Left lung (tissue), 10 donors: ENCODE measurements around the gene ARG2. TPM values are rescaled to one million over a fixed set of nuclear protein-coding genes. Genes with fewer than 3 reads are reported as not detected.

Experiments used
- ATAC-seq: fragments of 200-7000 bp; cut with Tn5 transposase; one replicate; pipeline ENCODE4 v1.9.1; 2020; ENCODE audit warnings: moderate library complexity
- DNase-seq, 4 donors: peaks; one replicate each; pipeline ENCODE4 v3.0.0-alpha.2; 2013 to 2020
- H3K27ac ChIP-seq, 2 donors: fragments of 200-600 bp; sonication (generic) in 1 of 2; one replicate each; pipeline versions ENCODE4 v1.5.0 to v1.8.0; 2020 to 2021
- H3K27me3 ChIP-seq, 2 donors: fragments of 200-600 bp; sonication (generic) in 1 of 2; one replicate each; pipeline versions ENCODE4 v1.5.0 to v1.8.0; 2020 to 2021
- H3K36me3 ChIP-seq, 2 donors: fragments of 200-600 bp; sonication (generic) in 1 of 2; one replicate each; pipeline versions ENCODE4 v1.5.0 to v1.8.0; 2020 to 2021
- H3K4me1 ChIP-seq, 2 donors: fragments of 200-600 bp; one replicate each; pipeline ENCODE4 v1.8.0; 2021
- H3K4me3 ChIP-seq, 2 donors: fragments of 200-600 bp; sonication (generic) in 1 of 2; one replicate each; pipeline versions ENCODE4 v1.5.0 to v1.8.0; 2020 to 2021; ENCODE audit warnings: mild to moderate bottlenecking in 1 of 2
- H3K9me3 ChIP-seq, 2 donors: fragments of 200-600 bp; sonication (generic) in 1 of 2; one replicate each; pipeline versions ENCODE4 v1.5.0 to v1.8.0; 2020 to 2021
- intact Hi-C, 2 donors: fragments of 100-400 bp; cut with DNase I; formaldehyde crosslinking; loops; one replicate each; pipeline versions ENCODE4 v1.11.2 to v1.14.2; 2022
- polyA plus RNA-seq, 6 donors: library from polyadenylated mRNA; unstranded; fragments of 120-200 nt; gene quantifications; one replicate each; pipeline ENCODE4 v1.2.1, GENCODE V29; 2013; ENCODE audit not compliant: insufficient read length in 6 of 6
- total RNA-seq, 2 donors: library from RNA; stranded (reverse); fragmentation: NEBNext Ultra II Directional; extraction: Animal tissue kit (Norgen Biotek cat#: 25700); gene quantifications; one replicate each; pipeline ENCODE4 v1.2.1, GENCODE V29; 2021
- TF ChIP-seq, protein P1 (sequence below), 2 donors: fragments of 200-600 bp; sonication (generic) in 1 of 2; IDR thresholded peaks; one replicate each; pipeline versions ENCODE4 v1.5.0 to v1.8.0; 2021; ENCODE audit warnings: antibody characterized with exemption in 2 of 2
- donor health status: DM: no; HTN: yes; CAD: no.
- donor health status: DM: no; HTN: no; CAD: no.

ARG2 gene
- total and polyA plus RNA-seq, 8 donors = 1.9 to 14.8 (median 2.9) TPM

DNA sequence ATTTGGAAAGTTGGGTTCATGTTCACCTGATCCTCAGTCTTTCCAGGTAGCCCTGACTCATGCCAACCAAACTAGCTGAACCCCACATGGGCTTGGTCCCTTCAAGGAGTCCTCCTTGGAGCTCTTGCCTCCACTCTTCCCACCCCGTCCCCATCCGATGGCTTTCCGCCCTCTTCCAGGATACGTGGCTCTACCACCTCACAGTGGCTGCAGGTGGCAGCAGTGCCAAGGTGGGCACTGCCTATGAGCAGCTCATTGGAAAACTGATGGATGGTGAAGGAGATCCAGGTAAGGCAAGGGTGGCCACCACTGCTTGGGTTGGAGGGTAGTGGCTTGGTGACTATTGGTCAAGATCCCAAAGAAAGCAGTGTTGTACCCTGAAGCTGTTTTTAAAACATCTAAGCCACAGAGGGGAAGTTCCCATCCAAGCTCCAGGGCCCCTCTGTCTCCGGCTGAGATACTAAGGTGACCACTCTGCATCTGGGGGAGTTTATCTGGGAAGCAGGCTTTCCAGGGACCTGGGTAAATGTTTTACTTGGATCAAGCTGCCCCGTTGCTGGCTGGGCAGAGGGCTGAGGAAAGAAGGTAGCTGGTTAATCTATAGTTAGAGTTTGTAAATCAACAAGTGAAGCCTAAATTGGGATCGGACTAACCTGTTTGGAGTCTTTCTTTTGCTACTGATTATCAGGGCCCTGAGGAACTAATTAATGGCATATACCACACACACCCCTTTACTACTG lies 43.3 kb upstream of the ARG2 start:
- Histone ChIP-seq H3K9me3 (no peaks in the 10 kb centered on the region), H3K36me3 (no peaks in the 10 kb centered on the region), H3K27me3 (no peaks in the 10 kb centered on the region), H3K27ac (no peak overlapping the region), H3K4me3 (no peak overlapping the region), H3K4me1 (no peaks in the 10 kb centered on the region)
- no peak for ATAC-seq
- DNase-seq = no peak
- intact Hi-C loops = no loop called here
- TF ChIP-seq, protein P1, sequence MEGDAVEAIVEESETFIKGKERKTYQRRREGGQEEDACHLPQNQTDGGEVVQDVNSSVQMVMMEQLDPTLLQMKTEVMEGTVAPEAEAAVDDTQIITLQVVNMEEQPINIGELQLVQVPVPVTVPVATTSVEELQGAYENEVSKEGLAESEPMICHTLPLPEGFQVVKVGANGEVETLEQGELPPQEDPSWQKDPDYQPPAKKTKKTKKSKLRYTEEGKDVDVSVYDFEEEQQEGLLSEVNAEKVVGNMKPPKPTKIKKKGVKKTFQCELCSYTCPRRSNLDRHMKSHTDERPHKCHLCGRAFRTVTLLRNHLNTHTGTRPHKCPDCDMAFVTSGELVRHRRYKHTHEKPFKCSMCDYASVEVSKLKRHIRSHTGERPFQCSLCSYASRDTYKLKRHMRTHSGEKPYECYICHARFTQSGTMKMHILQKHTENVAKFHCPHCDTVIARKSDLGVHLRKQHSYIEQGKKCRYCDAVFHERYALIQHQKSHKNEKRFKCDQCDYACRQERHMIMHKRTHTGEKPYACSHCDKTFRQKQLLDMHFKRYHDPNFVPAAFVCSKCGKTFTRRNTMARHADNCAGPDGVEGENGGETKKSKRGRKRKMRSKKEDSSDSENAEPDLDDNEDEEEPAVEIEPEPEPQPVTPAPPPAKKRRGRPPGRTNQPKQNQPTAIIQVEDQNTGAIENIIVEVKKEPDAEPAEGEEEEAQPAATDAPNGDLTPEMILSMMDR (IDR thresholded peaks at IDR 0.05) = no peak

GRCh38 chr14:67577181-67577808 lies 42.4 kb upstream of the ARG2 start:
- H3K4me3 ChIP-seq = no peak overlapping the region
- H3K27me3 ChIP-seq = no peaks in the 10 kb centered on the region
- intact Hi-C loops = no loop called here
- TF ChIP-seq, protein P1 (IDR thresholded peaks at IDR 0.05) = no peak
- ATAC-seq (no peak), DNase-seq (no peak)
- no peaks in the 10 kb centered on the region for H3K9me3 ChIP-seq
- no peaks in the 10 kb centered on the region for H3K36me3 ChIP-seq
- H3K27ac ChIP-seq = no peak overlapping the region
- no peaks in the 10 kb centered on the region for H3K4me1 ChIP-seq

DNA sequence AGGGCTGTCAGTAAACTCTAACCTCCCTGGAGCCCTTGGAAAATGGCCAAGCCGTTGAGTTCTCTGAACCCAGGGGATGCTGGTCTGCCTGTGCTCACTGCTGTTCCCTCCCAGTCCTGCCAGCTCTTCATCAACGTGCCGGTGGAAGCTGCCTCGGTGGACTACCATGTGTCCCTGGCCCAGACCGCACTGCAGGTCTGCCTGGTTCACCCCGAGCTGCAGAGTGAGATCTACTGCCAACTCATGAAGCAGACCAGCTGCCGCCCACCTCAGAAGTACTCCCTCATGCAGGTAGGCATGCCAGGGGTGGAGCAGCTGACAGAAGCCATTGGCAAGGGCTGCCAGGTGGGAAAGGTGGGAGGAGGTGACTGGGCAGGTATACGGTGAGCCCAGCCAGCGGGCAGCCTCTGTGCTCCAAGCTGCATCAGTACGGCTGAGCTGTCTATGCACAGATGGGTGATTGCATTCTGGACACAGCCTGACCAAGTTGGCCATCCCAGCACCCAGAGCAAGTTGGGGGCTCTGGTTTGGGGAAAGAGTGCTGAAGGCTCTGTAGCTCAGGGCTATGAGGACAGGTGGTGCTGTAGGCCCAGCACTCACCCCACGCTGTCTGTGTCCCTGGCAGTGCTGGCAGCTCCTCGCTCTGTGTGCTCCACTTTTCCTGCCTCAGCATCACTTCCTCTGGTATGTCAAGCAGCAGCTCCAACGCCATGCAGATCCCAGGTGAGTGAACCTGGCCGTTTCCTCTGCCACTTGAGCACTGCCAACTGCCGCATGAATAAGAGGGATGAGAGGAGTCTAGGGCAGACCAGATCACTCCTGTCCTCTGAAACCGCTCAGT lies 41.6 kb upstream of the ARG2 start:
- no peaks in the 10 kb centered on the region for H3K36me3 ChIP-seq
- no peak overlapping the region for H3K4me3 ChIP-seq
- H3K27me3 ChIP-seq = no peaks in the 10 kb centered on the region
- H3K27ac ChIP-seq = no peak overlapping the region
- TF ChIP-seq, protein P1 (IDR thresholded peaks at IDR 0.05) = no peak
- DNase-seq (no peak), ATAC-seq (no peak)
- H3K9me3 ChIP-seq = no peaks in the 10 kb centered on the region
- no peaks in the 10 kb centered on the region for H3K4me1 ChIP-seq
- intact Hi-C loops = no loop called here

DNA sequence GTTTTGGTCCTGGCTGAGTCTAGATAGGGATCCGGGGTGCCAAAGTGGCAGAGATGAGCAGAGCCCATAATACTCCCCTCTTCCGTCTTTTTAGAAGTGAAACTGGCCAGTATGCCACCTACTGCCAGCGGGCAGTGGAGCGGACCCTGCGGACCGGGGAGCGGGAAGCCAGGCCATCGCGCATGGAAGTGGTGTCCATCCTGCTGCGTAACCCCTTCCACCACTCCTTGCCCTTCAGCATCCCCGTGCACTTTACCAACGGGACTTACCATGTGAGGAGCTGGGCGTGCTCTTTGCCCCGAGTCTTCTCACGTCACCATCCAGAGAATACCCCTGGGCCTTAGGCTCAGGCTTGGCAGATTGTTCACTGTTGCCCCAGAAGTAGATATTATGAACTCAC lies 40.7 kb upstream of the ARG2 start:
- TF ChIP-seq, protein P1 (IDR thresholded peaks at IDR 0.05) = no peak
- intact Hi-C loops = no loop called here

GRCh38 chr14:67579636-67580035 lies 40.1 kb upstream of the ARG2 start:
- ATAC-seq = no peak

More for the DNA sequence above, 40.7 kb upstream of the ARG2 start:
- H3K9me3 ChIP-seq = no peaks in the 10 kb centered on the region
- H3K4me3 ChIP-seq = no peak overlapping the region
- H3K4me1 ChIP-seq = no peaks in the 10 kb centered on the region
- ATAC-seq (no peak), DNase-seq (no peak)
- no peak overlapping the region for H3K27ac ChIP-seq
- no peaks in the 10 kb centered on the region for H3K36me3 ChIP-seq
- H3K27me3 ChIP-seq = no peaks in the 10 kb centered on the region

More at GRCh38 chr14:67579636-67580035, 40.1 kb upstream of the ARG2 start:
- TF ChIP-seq, protein P1 (IDR thresholded peaks at IDR 0.05) = no peak
- Histone ChIP-seq H3K4me1 (no peaks in the 10 kb centered on the region), H3K4me3 (no peak overlapping the region), H3K27ac (no peak overlapping the region), H3K27me3 (no peaks in the 10 kb centered on the region), H3K9me3 (no peaks in the 10 kb centered on the region), H3K36me3 (no peaks in the 10 kb centered on the region)
- intact Hi-C loops = no loop called here
- no peak for DNase-seq
